H1 (cell line): ENCODE results near the gene CHRDL2.

Experiments used
- JUN ChIP-seq: IDR thresholded peaks from 2 replicates; pipeline ENCODE4 v1.6.1; 2011; ENCODE audit warnings: low read depth, mild to moderate bottlenecking, improper control_type of control experiment, low read length
- KDM1A ChIP-seq: fragments of 200-600, 300-600 bp; sonication (generic); IDR thresholded peaks from 2 replicates; pipeline ENCODE4 v1.7.1; 2016; ENCODE audit warnings: mild to moderate bottlenecking, low read length, borderline replicate concordance
- MAFK ChIP-seq: IDR thresholded peaks from 2 replicates; pipeline ENCODE4 v1.6.1; 2012; ENCODE audit warnings: low read depth, mild to moderate bottlenecking, improper control_type of control experiment, low read length
- POLR2A ChIP-seq, 2 experiments: IDR thresholded peaks; 1 replicate in 1 of 2; 2 replicates in 1 of 2; pipeline ENCODE4 v1.6.1; 2011; ENCODE audit warnings: low read depth in 2 of 2, low read length in 2 of 2, mild to moderate bottlenecking in 2 of 2; ENCODE audit errors: control extremely low read depth in 1 of 2
- POLR2AphosphoS5 ChIP-seq: IDR thresholded peaks from 2 replicates; pipeline ENCODE4 v1.6.1; 2011; ENCODE audit warnings: low read depth, low read length
- SRF ChIP-seq: IDR thresholded peaks from 2 replicates; pipeline ENCODE4 v1.6.1; 2011; ENCODE audit warnings: mild to moderate bottlenecking, low read depth, low read length, moderate library complexity
- SUZ12 ChIP-seq: fragments of 200-600 bp; sonication (generic); IDR thresholded peaks from 2 replicates; pipeline ENCODE4 v1.6.1; 2012; ENCODE audit warnings: mild to moderate bottlenecking, inconsistent platforms, low read length, moderate library complexity, mixed read lengths
- YY1 ChIP-seq: IDR thresholded peaks from 2 replicates; pipeline ENCODE4 v1.6.1; 2011; ENCODE audit warnings: low read depth, mild to moderate bottlenecking, low read length
- ZNF274 ChIP-seq: IDR thresholded peaks from 2 replicates; pipeline ENCODE4 v1.7.0; 2012; ENCODE audit warnings: low read length, borderline replicate concordance; ENCODE audit errors: extremely low read depth
- TF ChIP-seq, protein P1 (sequence below), 3 experiments: IDR thresholded peaks; 1 replicate in 2 of 3; 2 replicates in 1 of 3; pipeline versions ENCODE4 v1.5.1 to v1.6.1; 2011; ENCODE audit warnings: low read length in 3 of 3, mild to moderate bottlenecking in 3 of 3, inconsistent platforms in 2 of 3, low read depth in 1 of 3, moderate library complexity in 1 of 3; ENCODE audit not compliant: insufficient read depth in 1 of 3; ENCODE audit errors: control extremely low read depth in 1 of 3

DNA sequence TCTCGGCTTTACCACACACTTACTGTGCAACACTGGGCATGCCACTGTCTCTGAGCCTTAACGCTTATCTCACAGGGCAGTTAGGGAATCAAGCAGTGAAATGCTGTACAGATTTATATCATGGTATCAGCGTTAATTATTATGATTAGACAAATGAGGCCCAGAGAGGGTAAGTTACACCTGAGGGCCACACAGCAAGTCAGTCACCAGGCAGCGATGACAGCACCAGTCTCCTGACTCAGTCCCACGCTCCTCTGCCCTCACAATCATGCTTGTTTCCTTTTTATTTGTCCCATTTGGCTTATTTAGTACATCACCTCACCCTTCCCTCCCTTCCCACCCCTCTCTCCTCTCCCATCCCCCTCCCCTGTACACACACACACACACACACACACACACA lies 12.2 kb downstream of the CHRDL2 start:
- TF ChIP-seq, protein P1, sequence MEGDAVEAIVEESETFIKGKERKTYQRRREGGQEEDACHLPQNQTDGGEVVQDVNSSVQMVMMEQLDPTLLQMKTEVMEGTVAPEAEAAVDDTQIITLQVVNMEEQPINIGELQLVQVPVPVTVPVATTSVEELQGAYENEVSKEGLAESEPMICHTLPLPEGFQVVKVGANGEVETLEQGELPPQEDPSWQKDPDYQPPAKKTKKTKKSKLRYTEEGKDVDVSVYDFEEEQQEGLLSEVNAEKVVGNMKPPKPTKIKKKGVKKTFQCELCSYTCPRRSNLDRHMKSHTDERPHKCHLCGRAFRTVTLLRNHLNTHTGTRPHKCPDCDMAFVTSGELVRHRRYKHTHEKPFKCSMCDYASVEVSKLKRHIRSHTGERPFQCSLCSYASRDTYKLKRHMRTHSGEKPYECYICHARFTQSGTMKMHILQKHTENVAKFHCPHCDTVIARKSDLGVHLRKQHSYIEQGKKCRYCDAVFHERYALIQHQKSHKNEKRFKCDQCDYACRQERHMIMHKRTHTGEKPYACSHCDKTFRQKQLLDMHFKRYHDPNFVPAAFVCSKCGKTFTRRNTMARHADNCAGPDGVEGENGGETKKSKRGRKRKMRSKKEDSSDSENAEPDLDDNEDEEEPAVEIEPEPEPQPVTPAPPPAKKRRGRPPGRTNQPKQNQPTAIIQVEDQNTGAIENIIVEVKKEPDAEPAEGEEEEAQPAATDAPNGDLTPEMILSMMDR (IDR thresholded peaks at IDR 0.05; ENCODE audit: control extremely low read depth in 1 of 3, insufficient read depth in 1 of 3, low read depth in 1 of 3, low read length in 3 of 3) = no peak
- TF ChIP-seq YY1 (no peak), SUZ12 (no peak), ZNF274 (no peak), JUN (no peak), SRF (no peak), POLR2AphosphoS5 (no peak), KDM1A (no peak), MAFK (no peak), POLR2A (IDR thresholded peaks at IDR 0.05; ENCODE audit: control extremely low read depth in 1 of 2, low read depth in 2 of 2, low read length in 2 of 2) (no peak)
